Measurements from ENCODE around the gene CHST12.
"Not testable (repeated sequence)": the region's sequence is repeated elsewhere in the genome, so short reads cannot be mapped to it uniquely, and the experiment has no call there.

The CHST12 gene

DNA sequence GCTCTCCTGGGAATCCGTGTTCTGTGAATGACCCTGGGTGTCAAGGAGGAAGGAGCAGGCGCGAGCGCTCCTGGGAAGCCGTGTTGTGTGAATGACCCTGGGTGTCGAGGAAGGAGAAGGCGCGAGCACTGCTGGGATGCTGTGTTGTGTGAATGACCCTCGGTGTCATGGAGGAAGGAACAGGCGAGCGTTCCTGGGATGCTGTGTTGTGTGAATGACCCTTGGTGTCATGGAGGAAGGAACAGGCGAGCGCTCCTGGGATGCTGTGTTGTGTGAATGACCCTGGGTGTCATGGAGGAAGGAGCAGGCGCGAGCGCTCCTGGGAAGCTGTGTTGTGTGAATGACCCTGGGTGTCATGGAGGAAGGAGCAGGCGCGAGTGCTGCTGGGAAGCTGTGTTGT lies 25.3 kb upstream of the CHST12 start:
- not testable (repeated sequence) for DNase-seq (ENCODE audit: low read depth in 3 of 3, low spot score in 1 of 3)

GRCh38 chr7:2379161-2379560 lies 24.2 kb upstream of the CHST12 start:
- DNase-seq (ENCODE audit: low read depth in 3 of 3, low spot score in 1 of 3) = no peak

GRCh38 chr7:2379821-2380450 lies 23.5 kb upstream of the CHST12 start:
- no peak for DNase-seq (ENCODE audit: low read depth in 3 of 3, low spot score in 1 of 3)

DNA sequence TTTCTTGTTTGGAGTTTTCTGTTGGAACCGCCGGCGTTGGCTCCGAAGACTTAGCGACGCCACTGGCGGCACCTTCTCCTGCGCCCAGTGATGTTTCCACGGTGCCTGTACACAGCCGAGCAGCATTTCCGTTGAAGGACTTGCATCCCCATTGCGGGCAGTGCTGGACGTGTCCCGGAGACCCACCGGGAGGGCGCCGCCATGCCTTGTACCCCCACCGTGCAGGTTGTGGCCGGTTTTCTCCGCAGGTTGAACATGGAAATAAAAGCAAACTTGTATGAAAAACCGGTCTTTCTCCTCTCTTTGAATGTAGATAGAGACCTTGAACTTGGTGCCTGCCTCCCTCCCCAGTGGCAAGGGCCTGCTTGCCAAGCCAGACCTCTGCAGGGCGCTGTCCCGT lies 22.9 kb upstream of the CHST12 start:
- no peak for DNase-seq (ENCODE audit: low read depth in 3 of 3, low spot score in 1 of 3)

- DNase-seq (ENCODE audit: low read depth in 3 of 3, low spot score in 1 of 3) = no peak
These were observed 22.2 kb upstream of the CHST12 start for GRCh38 chr7:2381227-2381626.

GRCh38 chr7:2381881-2382509 lies 21.4 kb upstream of the CHST12 start:
- no peak for DNase-seq (ENCODE audit: low read depth in 3 of 3, low spot score in 1 of 3)

DNA sequence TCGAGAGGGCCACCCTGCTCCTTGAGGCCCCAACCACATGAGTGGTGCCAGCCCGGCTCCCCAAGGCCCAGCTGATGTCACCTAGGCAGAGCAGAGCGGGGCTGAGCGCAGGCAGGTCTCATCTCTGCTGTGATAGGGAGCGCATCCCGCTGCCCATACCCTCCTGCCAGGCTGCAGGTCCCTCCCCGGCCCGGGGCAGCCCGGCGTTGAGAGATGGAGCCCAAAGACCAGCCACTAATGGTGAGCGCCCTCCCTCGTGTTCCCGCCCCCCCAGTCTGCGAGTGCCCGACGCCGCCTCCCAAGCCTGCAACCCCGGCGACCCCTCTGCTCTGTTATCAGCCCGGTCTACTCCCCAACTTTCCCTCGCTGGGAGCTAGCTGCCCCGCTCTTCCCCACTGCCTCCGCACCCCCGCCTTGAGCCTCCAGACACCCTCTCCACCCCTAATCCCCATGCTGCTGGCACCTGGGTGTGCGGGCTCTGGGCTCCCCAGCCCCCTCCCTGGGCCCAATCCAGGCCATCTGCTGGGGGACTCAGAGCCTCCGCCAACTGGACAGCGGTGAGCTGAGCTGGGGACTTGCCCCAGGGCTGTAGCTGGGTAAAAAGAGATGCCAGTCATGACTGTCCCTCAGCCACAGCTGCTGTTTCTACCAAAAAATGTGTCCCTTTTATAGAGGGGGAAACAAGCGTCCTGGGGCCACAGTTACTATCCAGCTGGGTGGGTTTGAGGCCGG lies 19.7 kb upstream of the CHST12 start:
- DNase-seq (ENCODE audit: low read depth in 3 of 3, low spot score in 1 of 3) = no peak

- DNase-seq (ENCODE audit: low read depth in 3 of 3, low spot score in 1 of 3) = no peak
These were observed 18.8 kb upstream of the CHST12 start for GRCh38 chr7:2384354-2385243.

- DNase-seq (ENCODE audit: low read depth in 3 of 3, low spot score in 1 of 3) = not testable (repeated sequence)
These were observed 17.3 kb upstream of the CHST12 start for GRCh38 chr7:2386122-2386521.

DNA sequence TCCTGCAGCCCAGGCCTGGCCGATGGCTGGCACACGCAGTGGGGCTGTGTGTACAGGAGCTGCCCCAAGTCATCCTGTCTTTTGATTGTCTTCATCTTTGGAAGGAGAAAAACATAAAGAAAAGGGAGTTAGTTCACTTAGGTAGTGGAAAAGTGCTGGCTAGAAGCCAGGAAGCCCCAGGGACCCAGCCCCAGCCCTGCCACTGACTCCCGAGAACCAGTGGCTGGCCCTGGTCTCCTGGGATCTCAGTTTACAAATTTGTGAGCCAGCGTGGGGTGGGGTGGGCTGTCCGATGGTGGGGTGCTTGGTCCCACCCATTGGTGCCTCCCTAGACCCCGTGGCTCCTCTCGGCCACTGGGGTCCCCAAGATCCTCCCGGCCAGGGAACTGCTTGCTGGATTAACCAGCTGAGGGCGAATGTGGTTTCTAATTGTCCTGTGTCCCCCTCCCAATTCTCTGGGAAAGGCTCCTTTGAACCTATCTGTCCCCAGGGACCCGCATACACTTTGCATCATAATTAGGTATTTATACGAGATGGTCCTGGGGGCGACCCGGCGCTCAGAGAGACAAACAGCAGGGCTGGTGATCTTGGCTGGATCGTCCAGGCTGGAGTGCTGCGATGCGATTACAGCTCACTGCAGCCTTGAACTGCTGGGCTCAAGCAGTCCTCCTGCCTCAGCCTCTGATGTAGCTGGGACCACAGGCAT lies 16.3 kb upstream of the CHST12 start:
- no peak for DNase-seq (ENCODE audit: low read depth in 3 of 3, low spot score in 1 of 3)

DNA sequence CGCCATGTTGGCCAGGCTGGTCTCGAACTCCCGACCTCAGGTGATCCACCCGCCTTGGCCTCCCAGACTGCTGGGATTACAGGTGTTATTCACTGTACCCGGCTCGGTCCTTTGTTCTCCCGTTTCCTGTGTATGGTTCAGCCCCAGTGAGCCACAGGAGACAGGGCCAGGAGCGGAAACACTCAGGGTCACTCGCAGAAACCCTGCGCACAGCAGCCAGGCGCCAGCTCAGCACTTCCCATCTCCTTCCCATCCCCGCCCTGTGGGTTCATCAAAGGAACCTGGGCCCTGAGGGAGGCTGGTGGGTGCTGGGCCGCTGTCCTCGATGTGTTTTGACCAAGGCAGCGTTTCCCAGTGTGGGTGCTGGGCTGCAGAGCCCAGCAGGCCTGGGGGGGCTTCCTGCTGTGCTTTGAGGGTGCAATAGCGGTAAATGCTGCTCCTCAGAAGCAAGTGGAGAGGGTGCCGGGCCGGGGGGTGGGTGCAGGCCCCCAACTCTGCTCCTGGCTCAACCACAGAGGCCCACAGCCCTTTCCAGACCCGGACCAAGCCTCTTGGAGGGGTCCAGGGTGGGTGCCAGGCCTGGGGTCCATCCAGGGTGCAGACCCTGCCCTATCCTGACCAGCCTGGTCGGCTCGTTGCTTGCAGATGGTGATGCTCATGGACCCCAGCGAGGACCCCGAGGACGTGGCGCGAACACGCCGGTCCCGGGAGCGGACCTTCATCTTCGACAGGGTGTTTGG lies 15.3 kb upstream of the CHST12 start:
- DNase-seq (ENCODE audit: low read depth in 3 of 3, low spot score in 1 of 3) = no peak

DNA sequence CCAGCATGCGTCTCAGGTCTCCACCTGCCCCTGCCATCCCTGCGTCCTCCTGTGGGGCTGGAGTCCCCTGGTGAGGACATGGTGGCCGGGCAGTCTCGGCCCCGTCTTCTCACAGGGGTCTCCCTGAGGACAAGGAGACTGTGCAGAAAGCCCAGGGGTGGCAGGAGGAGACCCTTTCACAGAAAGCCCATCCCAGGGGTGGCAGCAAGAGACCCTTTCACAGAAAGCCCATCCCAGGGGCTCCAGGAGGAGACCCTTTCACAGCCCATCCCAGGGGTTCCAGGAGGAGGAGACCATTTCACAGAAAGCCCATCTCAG lies 14.8 kb upstream of the CHST12 start:
- DNase-seq (ENCODE audit: low read depth in 3 of 3, low spot score in 1 of 3) = no peak

GRCh38 chr7:2390020-2390816 lies 13.2 kb upstream of the CHST12 start:
- not testable (repeated sequence) for DNase-seq (ENCODE audit: low read depth in 3 of 3, low spot score in 1 of 3)

- DNase-seq (ENCODE audit: low read depth in 3 of 3, low spot score in 1 of 3) = no peak
These were observed 9.7 kb upstream of the CHST12 start for GRCh38 chr7:2393706-2394105.

GRCh38 chr7:2394566-2395082 lies 8.8 kb upstream of the CHST12 start:
- no peak for DNase-seq (ENCODE audit: low read depth in 3 of 3, low spot score in 1 of 3)

- DNase-seq (ENCODE audit: low read depth in 3 of 3, low spot score in 1 of 3) = no peak
These were observed 4.9 kb upstream of the CHST12 start for GRCh38 chr7:2398506-2398905.

GRCh38 chr7:2399848-2400587 lies 3.4 kb upstream of the CHST12 start:
- no peak for DNase-seq (ENCODE audit: low read depth in 3 of 3, low spot score in 1 of 3)

GRCh38 chr7:2402687-2403013 lies 761 bp upstream of the CHST12 start:
- no peak for DNase-seq (ENCODE audit: low read depth in 3 of 3, low spot score in 1 of 3)

All from stimulated activated CD4-positive, alpha-beta T cell treated with anti-CD3 and anti-CD28 coated beads, TNF-alpha, amount 100 ng/mL, for 1 hour (primary cell).